IgD-negative memory B cell (primary cell): ENCODE data around the gene MSRB1. TPM values are rescaled to one million over a fixed set of nuclear protein-coding genes. Genes with fewer than 3 reads are reported as not detected.
"Not testable (repeated sequence)": the region's sequence is repeated elsewhere in the genome, so short reads cannot be mapped to it uniquely, and the experiment has no call there.

ENCODE experiments used
- H3K27ac Mint-ChIP-seq, 3 donors: one replicate each; pipeline ENCODE4 v1.8.0; 2020 to 2022; ENCODE audit warnings: mild to moderate bottlenecking in 3 of 3, mixed read lengths in 3 of 3, moderate library complexity in 1 of 3
- H3K27me3 Mint-ChIP-seq: one replicate; pipeline ENCODE4 v1.8.0; 2021; ENCODE audit warnings: mixed read lengths
- H3K36me3 Mint-ChIP-seq: one replicate; pipeline ENCODE4 v1.8.0; 2020; ENCODE audit warnings: mild to moderate bottlenecking, mixed read lengths
- H3K4me1 Mint-ChIP-seq, 3 donors: one replicate each; pipeline ENCODE4 v1.8.0; 2020 to 2022; ENCODE audit warnings: mixed read lengths in 3 of 3, mild to moderate bottlenecking in 1 of 3
- H3K4me3 Mint-ChIP-seq, 4 donors: one replicate each; pipeline ENCODE4 v1.8.0; 2020 to 2022; ENCODE audit warnings: mild to moderate bottlenecking in 4 of 4, mixed read lengths in 4 of 4, moderate library complexity in 3 of 4
- H3K9me3 Mint-ChIP-seq, 3 donors: one replicate each; pipeline ENCODE4 v1.8.0; 2020 to 2021; ENCODE audit warnings: mixed read lengths in 3 of 3, mild to moderate bottlenecking in 1 of 3
- polyA plus RNA-seq: library from polyadenylated mRNA; unstranded; fragments of 300-500 nt; fragmentation: Illumina TruSeq; gene quantifications from one replicate; pipeline ENCODE4 v1.2.3, GENCODE V29; 2021

Gene MSRB1
- polyA plus RNA-seq, 1 donor from 2014 or later: 17.2 TPM

DNA sequence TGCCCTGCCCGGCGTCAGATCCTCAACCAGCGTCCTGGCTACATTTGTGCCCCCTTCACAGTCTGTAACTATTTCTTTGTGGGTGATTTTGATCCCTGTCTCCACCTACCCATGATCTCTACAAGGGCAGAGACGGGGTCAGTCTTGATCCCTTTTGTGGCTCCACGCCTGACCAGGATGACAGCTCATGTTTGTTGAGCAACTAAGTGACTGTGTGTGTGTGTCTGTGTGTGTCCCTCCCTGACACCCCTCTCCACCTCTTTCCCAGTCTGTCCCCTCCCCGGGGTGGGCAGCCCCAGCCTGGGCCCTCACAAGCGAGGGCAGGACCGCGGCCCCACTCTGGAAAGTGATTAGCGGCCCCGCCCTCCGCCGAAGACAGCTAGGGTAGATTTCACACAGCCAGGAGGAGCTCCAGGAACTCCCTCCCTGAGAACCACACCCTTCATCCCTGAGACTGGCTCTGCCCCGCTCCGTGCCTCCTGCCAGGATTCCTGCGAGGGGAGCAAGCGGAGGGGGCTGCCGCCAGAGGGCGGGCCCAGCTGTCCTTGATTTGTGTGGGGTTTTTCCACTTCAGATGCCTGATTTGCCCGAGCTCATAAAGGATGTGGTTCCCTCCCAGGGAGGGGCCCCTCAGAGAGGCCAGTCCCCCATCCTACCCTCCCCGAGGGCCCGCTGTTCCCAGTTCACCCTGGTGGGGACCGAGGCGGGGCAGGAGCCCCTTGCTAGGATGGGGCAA is 19.5 kb downstream of the MSRB1 start:
- Mint-ChIP-seq H3K27ac (no peak overlapping the region), H3K9me3 (peaks cover 0 to 3% (median 2%) of the 10 kb centered on the region in 3 donors), H3K4me1 (peaks cover 0 to 4% (median 0%) of the 10 kb centered on the region in 3 donors), H3K36me3 (peaks cover 2% of the 10 kb centered on the region), H3K27me3 (peaks cover 33% of the 10 kb centered on the region), H3K4me3 (no peak overlapping the region)

DNA sequence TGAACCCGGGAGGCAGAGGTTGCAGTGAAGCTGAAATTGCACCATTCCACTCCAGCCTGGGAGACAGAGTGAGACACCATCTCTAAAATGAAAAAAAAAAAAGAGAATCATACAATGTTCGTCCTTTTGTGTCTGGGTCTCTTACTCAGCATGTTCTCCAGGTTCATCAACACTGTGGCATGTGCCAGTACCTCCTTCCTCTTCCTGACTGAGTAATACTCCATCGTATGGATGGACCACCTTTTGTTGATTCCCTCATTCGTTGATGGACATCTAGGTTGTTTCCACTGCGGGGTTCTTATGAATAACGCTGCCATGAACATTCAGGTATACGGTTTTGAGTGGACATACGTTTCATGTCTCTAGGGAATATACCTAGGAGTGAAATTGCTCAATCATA is 20.6 kb downstream of the MSRB1 start:
- H3K4me1 Mint-ChIP-seq: peaks cover 0 to 4% (median 0%) of the 10 kb centered on the region in 3 donors
- H3K27me3 Mint-ChIP-seq: peaks cover 34% of the 10 kb centered on the region
- H3K9me3 Mint-ChIP-seq: peaks cover 0 to 3% (median 2%) of the 10 kb centered on the region in 3 donors
- no peak overlapping the region for H3K27ac Mint-ChIP-seq
- H3K36me3 Mint-ChIP-seq: peaks cover 2% of the 10 kb centered on the region
- peak overlapping the region in 1 of 4 donors; percentile 40 for H3K4me3 Mint-ChIP-seq

DNA sequence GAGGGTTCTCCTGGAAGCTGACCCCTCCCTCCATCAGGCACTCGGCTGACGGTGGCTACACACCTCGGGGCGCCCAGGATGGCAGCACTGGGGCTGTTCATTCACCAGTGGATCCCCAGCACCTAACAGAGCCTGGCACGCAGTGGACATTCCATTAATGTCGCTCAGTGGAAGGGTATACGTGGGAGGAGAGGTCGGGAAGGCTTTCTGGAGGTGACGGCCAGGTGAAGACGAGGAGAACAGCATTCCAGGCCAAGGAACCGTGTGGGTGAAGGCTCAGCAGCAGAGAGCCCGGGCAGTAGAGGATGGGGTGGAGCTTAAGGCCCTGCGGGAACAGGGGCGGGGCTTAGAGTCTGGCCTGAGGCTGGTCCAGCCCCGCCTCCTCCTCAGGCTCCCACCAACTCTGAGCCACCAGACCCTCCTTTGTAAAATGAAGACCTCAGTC is 22.2 kb downstream of the MSRB1 start:
- Mint-ChIP-seq H3K27me3 (peaks cover 47% of the 10 kb centered on the region), H3K36me3 (peaks cover 2% of the 10 kb centered on the region), H3K4me1 (peaks cover 0 to 4% (median 0%) of the 10 kb centered on the region in 3 donors), H3K4me3 (no peak overlapping the region), H3K27ac (no peak overlapping the region), H3K9me3 (peaks cover 0 to 3% (median 2%) of the 10 kb centered on the region in 3 donors)

DNA sequence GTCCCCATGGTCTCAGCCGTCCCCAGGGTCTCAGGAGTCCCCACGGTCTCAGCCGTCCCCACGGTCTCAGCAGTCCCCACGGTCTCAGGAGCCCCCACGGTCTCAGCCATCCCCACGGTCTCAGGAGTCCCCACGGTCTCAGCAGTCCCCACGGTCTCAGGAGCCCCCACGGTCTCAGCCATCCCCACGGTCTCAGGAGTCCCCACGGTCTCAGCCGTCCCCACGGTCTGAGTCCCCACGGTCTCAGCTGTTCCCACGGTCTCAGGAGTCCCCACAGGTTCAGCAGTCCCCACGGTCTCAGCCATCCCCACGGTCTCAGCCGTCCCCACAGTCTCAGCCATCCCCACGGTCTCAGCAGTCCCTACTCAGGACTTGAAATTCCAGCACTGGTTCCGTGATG is 22.9 kb downstream of the MSRB1 start:
- peaks cover 52% of the 10 kb centered on the region for H3K27me3 Mint-ChIP-seq
- not testable (repeated sequence) for H3K9me3 Mint-ChIP-seq, H3K27ac Mint-ChIP-seq, H3K4me3 Mint-ChIP-seq, H3K4me1 Mint-ChIP-seq, H3K36me3 Mint-ChIP-seq

DNA sequence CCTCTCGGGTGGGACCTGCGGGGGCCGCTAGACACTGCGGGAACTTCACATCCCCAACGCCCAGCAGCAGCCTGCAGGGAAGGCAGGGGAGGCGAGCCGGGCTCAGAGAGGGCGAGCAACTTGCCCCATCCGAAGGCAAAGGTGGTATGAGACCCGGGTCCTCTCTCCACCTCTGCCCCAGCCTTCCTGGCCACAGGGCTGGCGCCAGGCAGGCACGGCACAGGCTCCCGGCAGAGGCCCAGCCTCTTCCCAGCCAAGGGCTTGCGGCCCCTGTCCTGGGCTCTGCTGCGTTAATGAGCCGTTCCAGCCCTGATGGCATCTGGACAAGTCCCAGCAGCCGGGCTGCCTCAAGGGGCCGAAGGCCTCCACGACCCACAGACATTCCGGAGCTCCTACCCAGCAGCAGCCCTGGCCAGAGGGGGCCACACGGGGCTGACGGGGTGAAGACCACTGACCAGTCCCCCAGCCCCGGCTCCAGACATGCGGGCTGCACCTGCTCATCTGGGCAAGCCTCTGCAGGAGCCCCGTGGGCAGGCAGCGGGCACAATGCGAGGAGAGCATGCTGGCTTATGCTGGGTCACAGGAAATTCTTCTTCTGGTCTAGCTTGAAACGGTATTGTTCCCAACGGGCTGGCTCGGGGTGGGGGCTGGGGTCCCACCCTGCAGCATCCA is 23.5 kb downstream of the MSRB1 start:
- H3K4me1 Mint-ChIP-seq: peaks cover 0 to 4% (median 0%) of the 10 kb centered on the region in 3 donors
- H3K27ac Mint-ChIP-seq: no peak overlapping the region
- H3K27me3 Mint-ChIP-seq: peaks cover 52% of the 10 kb centered on the region
- peaks cover 2% of the 10 kb centered on the region for H3K36me3 Mint-ChIP-seq
- H3K4me3 Mint-ChIP-seq: no peak overlapping the region
- H3K9me3 Mint-ChIP-seq: peaks cover 0 to 3% (median 2%) of the 10 kb centered on the region in 3 donors

DNA sequence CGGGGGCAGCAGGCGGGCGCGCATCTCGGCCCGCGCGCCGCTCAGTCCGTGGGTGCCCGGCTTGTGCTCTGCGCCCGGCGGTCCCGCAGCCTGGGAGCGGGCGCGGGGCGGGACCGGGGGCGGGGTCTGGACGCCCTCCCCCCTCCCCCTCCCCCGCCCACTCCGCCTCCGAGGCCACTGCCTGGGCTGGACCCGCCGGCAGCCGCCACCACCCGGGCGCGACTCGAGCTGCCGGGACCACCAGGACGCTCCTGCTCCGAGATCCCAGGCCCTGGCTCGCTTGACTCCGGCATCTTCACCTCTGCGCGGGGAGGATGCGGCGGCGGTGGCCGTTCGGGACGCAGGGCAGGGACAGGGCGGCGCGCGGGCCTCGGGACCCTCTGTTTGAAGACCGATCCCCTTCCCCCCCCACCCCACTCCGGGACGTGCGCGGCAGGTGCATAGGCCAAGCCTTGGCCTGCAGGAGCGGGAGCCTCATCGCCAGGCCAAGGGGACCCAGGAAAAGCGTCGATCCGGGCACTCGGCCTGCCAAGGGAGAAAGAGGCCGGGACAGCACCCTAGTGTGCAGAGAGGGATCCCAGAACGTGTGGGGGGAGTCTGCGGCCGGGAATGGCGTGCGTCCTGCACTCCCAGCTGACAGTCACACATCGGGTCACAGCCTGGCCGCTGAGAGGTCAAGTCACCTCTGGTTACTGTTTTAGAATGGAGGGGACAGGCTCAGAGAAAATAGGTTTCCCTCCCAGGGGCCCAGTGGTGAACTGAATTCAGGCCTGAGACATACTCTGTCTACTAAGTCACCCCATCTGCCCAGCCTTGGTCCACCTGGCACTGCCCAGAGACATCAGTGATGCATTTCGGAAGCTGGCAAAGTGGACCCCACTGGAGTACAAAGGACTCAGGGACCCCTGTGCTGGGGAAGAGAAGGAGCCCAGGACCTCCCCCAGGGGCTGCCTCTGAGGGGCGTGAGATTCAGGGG is 24.4 kb downstream of the MSRB1 start, which contains the start of gene HS3ST6:
Gene HS3ST6, minus strand, starts transcription at position 65 of the 976 bp plus-strand sequence. CDS start 92 bp downstream, outside the sequence.
- peaks cover 0 to 3% (median 2%) of the 10 kb centered on the region in 3 donors for H3K9me3 Mint-ChIP-seq
- H3K27me3 Mint-ChIP-seq: peaks cover 50% of the 10 kb centered on the region
- H3K27ac Mint-ChIP-seq: no peak within 1 kb of the TSS
- peak within 1 kb of the TSS in 1 of 4 donors; percentile 80 for H3K4me3 Mint-ChIP-seq
- H3K36me3 Mint-ChIP-seq: peaks cover 2% of the 10 kb centered on the region
- peaks cover 0 to 4% (median 0%) of the 10 kb centered on the region in 3 donors for H3K4me1 Mint-ChIP-seq

DNA sequence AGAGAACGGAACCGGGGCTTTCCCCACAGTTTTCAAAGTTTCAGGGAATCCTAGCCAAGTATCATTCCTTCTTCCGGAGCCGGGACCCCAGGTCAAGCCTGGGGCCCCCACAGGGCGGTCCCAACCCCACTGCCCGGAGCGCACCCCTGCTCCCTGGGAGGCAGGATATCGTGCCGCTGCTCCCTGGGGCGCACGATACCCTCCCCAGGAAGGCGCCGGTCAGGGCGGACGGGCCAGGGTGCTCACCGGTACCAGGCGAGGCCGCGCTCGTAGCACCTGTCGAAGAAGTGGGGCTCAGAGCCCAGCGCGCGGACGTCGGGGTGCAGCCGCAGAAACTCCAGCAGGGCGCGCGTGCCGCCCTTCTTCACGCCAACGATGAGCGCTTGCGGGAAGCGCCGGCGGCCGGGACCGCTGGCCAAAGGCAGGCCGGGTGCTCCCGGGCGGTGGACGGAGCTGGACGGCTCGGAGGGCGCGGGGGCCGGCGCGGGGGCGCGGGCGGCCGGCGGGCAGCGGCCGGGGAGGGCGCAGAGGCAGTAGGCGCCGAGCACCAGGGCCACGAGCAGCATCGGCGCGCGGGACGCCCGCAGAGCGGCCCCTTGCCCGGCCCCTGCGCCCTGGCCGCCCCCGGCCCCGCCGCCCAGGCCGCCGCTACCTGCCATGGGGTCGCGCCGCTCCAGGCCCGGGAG is 25.2 kb downstream of the MSRB1 start:
- H3K27me3 Mint-ChIP-seq: peaks cover 48% of the 10 kb centered on the region
- no peak overlapping the region for H3K27ac Mint-ChIP-seq
- H3K36me3 Mint-ChIP-seq: peaks cover 2% of the 10 kb centered on the region
- H3K9me3 Mint-ChIP-seq: peaks cover 0 to 3% (median 2%) of the 10 kb centered on the region in 3 donors
- no peak overlapping the region for H3K4me3 Mint-ChIP-seq
- peaks cover 0 to 4% (median 0%) of the 10 kb centered on the region in 3 donors for H3K4me1 Mint-ChIP-seq

DNA sequence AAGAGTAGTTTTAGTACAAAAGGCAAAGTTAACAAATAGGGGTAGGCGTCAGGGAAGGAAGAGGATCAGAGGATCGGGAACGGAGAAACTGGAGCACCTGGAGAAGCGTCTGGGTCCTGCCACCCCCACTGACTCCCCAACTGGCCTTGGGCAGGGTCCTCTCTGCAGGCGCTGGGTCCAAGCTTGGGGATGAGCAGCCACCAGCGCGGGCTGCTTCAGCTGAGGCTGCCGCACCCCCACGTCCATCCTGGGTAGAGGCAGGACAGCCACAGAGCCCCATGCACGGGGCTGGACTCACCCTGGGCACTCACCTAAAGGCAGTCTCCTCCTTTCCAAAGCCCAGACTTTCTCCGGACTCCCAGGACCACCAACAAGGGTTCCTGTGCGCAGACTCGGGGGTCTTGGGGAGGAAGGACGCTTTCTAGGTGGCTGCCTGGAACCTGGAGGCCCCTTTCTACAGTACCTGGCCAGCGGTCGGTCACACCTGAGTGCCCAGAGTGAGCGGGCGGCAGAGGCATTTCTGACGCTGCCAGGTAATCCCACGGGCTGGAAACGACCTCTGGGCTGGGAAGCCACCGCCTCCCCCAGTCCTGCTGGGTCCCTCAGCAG is 25.8 kb downstream of the MSRB1 start:
- Mint-ChIP-seq H3K9me3 (no peaks in the 10 kb centered on the region), H3K27me3 (peaks cover 47% of the 10 kb centered on the region), H3K4me3 (no peak overlapping the region), H3K36me3 (no peaks in the 10 kb centered on the region), H3K27ac (no peak overlapping the region), H3K4me1 (no peaks in the 10 kb centered on the region)

DNA sequence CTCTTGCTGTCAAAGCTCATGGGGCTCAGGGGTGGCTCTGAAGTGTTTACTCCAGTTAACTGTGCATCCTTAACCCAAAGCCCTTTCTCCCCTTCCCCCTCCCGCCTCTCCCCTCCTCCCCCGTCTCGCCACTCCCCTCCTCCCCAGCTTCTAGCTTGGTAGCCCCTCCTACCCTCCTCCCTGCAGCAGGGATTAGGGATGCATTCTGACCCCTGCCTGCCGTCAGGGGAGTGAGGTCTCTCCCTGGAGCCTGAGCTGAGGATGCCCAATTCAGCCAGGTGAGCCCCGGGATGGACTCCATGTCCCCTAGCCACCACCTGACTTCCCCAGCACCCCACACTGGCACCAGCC is 26.4 kb downstream of the MSRB1 start:
- Mint-ChIP-seq H3K4me3 (peak overlapping the region in 1 of 4 donors; percentile 3), H3K27me3 (peaks cover 43% of the 10 kb centered on the region), H3K4me1 (no peaks in the 10 kb centered on the region), H3K27ac (no peak overlapping the region), H3K9me3 (no peaks in the 10 kb centered on the region), H3K36me3 (no peaks in the 10 kb centered on the region)

DNA sequence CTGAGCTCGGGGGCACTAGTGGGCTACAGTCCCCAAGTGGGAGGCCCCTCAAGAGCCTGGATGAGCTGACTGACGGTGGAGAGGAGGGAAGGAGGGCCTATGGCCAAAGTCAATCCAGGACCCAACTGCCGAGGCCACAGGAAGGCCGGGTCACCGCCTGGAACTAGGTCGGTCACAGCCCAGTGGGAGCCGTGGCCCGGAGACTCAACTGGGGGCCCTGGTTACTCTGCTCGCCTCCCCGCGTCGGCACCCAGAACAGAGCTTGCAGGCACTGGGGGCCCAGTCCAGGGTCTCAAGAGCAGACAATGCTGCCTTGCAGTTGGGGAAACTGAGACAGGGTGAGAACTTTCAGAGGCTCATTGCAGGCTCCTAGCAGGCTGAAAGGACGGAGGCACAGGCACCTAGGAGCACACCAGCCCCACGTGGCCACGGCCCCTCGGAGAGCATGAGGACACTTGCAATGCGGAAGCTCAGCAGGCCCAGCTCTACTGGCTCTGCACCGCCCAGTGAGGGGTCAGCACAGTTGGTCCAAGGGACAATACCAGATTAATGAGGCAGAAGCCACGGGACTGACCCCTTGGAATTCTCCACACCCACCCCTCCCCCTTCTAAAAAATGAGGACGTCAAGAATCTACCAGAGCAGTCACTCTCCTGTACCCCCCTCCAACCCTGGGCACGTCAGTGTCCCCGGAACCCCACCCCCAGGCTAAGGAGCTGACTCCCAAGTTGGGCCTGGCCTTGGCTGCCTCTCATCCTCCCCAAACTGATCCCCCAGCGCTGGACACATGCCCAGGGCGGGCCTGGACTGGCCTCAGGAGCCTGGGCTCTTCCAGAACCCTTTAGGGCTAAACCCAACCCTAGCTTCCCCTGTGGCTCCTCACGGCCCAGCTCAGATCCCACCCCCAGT is 27.0 kb downstream of the MSRB1 start:
- Mint-ChIP-seq H3K36me3 (no peaks in the 10 kb centered on the region), H3K9me3 (no peaks in the 10 kb centered on the region), H3K4me3 (peak overlapping the region in 1 of 4 donors; percentile 45), H3K27me3 (peaks cover 37% of the 10 kb centered on the region), H3K27ac (no peak overlapping the region), H3K4me1 (no peaks in the 10 kb centered on the region)

DNA sequence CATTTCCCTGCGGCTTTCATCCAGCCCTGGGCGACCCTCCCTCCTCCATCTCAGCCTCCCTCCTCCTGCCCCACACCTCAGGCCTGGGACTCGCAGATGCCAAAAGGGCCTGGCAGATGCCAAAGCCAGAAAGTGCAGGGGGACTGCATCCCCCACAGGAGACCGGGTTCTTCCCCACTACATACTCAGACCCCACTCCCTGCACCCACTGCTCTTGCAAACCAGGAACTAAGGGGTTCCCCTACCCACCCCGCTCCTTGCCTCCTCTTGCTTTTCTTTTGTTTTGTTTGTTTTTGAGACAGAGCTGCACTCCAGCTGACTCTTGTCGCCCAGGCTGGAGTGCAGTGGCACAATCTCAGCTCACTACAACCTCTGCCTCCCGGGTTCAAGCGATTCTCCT is 28.0 kb downstream of the MSRB1 start:
- H3K36me3 Mint-ChIP-seq: no peaks in the 10 kb centered on the region
- H3K27me3 Mint-ChIP-seq: peaks cover 29% of the 10 kb centered on the region
- no peaks in the 10 kb centered on the region for H3K4me1 Mint-ChIP-seq
- H3K4me3 Mint-ChIP-seq: no peak overlapping the region
- H3K9me3 Mint-ChIP-seq: no peaks in the 10 kb centered on the region
- no peak overlapping the region for H3K27ac Mint-ChIP-seq

DNA sequence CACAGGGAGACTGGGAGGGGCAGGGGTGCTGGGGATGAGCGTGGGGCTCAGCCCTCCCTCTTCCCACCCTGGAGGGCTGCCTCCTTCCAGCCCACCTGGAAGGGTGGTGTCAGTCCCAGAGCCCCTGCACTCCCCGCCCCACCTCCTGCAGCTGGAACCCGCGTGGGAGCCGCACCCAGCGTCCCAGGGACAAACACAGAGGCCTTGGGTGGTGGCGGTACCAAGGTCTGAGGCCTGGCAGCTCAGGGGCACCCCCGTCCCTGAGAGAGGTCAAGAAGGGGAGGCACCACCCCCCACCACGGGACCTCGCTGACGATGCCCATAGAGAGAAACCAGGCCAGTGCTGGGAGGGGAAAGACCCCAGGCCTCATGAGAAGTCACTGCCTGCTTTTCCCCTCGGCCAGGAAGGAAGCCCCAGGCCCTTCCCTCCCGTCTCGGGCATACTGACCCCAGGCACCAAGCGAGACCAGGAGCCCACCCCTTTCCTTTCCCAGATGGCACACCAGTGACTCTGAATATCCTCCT is 28.9 kb downstream of the MSRB1 start:
- no peaks in the 10 kb centered on the region for H3K4me1 Mint-ChIP-seq
- H3K36me3 Mint-ChIP-seq: no peaks in the 10 kb centered on the region
- peaks cover 29% of the 10 kb centered on the region for H3K27me3 Mint-ChIP-seq
- H3K4me3 Mint-ChIP-seq: no peak overlapping the region
- no peak overlapping the region for H3K27ac Mint-ChIP-seq
- no peaks in the 10 kb centered on the region for H3K9me3 Mint-ChIP-seq
